HG03159 (cell line): ENCODE measurements around the gene SELENOO.
"Not testable (repeated sequence)": the region's sequence is repeated elsewhere in the genome, so short reads cannot be mapped to it uniquely, and the experiment has no call there.

ENCODE experiments used
- ATAC-seq: cut with Tn5 transposase; IDR thresholded peaks from one replicate; pipeline ENCODE4 v1.9.1; 2021; ENCODE audit warnings: mild to moderate bottlenecking, moderate library complexity; ENCODE audit not compliant: unreplicated experiment

Gene SELENOO

GRCh38 chr22:50200461-50201190 is at the start of gene SELENOO:
Gene SELENOO, plus strand, starts transcription at chr22:50201011. Its CDS starts 26 bp downstream, at chr22:50201037.
- peak; percentile 67 for ATAC-seq

- ATAC-seq = no peak
Observed at GRCh38 chr22:50151571-50152537, 49.0 kb upstream of the SELENOO start.

GRCh38 chr22:50153056-50153755 is 47.6 kb upstream of the SELENOO start:
- no peak for ATAC-seq

- no peak for ATAC-seq
Observed at GRCh38 chr22:50153756-50154140, 47.1 kb upstream of the SELENOO start.

GRCh38 chr22:50157709-50158375 is 43.0 kb upstream of the SELENOO start:
- ATAC-seq = no peak

- no peak for ATAC-seq
Observed at GRCh38 chr22:50160947-50161346, 39.9 kb upstream of the SELENOO start.

GRCh38 chr22:50161508-50162390 is 39.1 kb upstream of the SELENOO start:
- ATAC-seq = no peak

GRCh38 chr22:50162391-50162956 is 38.3 kb upstream of the SELENOO start:
- no peak for ATAC-seq

- ATAC-seq = no peak
Observed at GRCh38 chr22:50165436-50166123, 35.2 kb upstream of the SELENOO start.

GRCh38 chr22:50167689-50168489 is 32.9 kb upstream of the SELENOO start:
- no peak for ATAC-seq

GRCh38 chr22:50168490-50169180 is 32.2 kb upstream of the SELENOO start:
- ATAC-seq = not testable (repeated sequence)

- ATAC-seq = no peak
Observed at GRCh38 chr22:50169181-50169759, 31.5 kb upstream of the SELENOO start.

- ATAC-seq = no peak
Observed at GRCh38 chr22:50169774-50170341, 31.0 kb upstream of the SELENOO start.

- ATAC-seq = no peak
Observed at GRCh38 chr22:50170453-50171318, 30.1 kb upstream of the SELENOO start, which contains the start of gene PANX2. Gene PANX2, plus strand, starts transcription at chr22:50170731. Its CDS starts 0 bp downstream, at chr22:50170731.

- ATAC-seq = no peak
Observed at GRCh38 chr22:50171319-50171964, 29.4 kb upstream of the SELENOO start.
